Smooth muscle cell of bladder (primary cell): ENCODE measurements around the gene FITM2. TPM values are rescaled to one million over a fixed set of nuclear protein-coding genes. Genes with fewer than 3 reads are reported as not detected.

ENCODE experiments used
- total RNA-seq: library from RNA; depleted of rRNA; stranded (reverse); fragments of >200 nt; gene quantifications from 2 replicates; pipeline ENCODE4 v1.2.3, GENCODE V29; 2014

FITM2 gene, protein sequence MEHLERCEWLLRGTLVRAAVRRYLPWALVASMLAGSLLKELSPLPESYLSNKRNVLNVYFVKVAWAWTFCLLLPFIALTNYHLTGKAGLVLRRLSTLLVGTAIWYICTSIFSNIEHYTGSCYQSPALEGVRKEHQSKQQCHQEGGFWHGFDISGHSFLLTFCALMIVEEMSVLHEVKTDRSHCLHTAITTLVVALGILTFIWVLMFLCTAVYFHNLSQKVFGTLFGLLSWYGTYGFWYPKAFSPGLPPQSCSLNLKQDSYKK
- 5.2 and 6.1 TPM in 2 replicates for total RNA-seq

DNA sequence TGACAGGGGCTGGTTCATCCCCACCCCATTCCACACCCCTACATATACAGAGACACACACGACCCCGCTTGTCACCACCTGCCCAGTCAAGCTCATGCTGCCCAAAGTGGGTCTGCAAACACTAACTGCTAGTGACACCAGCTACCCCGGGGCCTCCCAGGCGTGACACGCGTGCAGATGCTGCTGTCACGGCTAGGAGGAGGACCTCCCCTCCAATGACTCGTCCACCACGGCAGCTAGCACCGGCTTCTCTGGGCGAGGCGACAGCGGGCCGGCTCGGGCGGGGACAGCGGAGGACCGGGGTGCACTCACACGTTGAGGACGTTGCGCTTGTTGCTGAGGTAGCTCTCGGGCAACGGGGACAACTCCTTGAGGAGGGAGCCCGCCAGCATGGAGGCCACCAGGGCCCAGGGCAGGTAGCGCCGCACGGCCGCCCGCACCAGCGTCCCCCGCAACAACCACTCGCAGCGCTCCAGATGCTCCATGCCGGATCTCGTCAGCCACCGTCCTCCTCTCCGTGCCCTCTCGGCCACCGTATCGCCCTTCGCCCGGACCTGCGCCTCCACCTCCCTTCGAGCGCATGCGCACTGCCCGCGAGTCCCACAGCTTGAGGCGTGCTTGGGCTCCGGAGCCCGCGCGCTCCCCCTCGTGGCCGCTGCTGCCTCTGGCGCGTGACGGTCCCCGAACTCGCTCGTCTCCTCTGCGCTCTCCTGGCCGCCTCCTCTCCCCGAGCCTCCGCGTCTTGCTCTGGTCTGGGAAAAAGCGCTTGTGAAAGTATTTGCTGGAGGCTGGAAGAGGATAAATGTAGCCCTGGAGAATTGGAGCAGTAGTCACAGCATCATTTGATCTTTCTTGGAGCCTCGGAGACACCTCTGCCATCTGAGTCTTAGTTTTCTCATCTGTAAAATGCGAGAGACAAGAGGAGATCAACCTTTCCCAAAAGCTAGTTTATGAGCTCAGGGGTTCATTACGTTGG, at the start of gene FITM2:
FITM2 (minus strand) TSS at position 539 of the 976 bp plus-strand sequence; CDS start at position 485, 54 bp downstream.

DNA sequence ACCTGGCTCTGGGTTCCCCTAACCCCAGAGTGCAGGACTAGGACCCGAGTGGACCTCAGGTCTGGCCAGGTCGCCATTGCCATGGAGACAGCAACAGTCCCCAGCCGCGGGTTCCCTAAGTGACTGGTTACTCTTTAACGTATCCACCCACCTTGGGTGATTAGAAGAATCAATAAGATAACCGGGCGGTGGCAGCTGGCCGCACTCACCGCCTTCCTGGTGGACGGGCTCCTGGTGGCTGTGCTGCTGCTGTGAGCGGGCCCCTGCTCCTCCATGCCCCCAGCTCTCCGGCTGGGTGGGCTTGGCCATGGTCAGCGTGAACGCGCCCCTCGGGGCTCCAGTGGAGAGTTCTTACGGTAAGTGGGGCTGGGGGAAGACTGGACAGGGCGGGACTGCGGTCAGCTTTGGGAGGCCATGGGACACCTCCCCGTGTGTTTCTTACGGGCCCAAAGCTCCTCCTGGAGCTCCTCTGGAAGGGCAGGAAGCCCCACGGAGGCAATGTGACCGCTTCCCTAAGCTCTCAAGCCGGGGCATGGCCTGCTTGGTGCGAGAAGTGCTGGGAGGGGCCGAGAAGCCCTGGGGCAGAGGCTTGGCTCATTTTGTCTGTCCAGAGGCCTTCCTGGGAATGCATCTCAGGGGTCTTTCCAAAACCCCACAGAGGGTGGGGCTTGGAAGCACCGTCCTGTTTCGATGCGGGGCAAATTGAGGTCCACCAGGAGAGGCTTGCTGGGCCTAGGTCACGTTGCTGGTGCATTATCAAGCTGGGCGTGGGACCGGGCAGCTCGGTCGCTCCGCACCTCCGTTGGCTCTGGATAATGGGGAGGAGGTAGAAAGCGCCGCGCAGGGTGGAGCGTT, 44.7 kb upstream of the FITM2 start, which contains the start of gene HNF4A:
HNF4A (plus strand) TSS at position 202 of the 855 bp plus-strand sequence; CDS start at position 308, 106 bp downstream.

DNA sequence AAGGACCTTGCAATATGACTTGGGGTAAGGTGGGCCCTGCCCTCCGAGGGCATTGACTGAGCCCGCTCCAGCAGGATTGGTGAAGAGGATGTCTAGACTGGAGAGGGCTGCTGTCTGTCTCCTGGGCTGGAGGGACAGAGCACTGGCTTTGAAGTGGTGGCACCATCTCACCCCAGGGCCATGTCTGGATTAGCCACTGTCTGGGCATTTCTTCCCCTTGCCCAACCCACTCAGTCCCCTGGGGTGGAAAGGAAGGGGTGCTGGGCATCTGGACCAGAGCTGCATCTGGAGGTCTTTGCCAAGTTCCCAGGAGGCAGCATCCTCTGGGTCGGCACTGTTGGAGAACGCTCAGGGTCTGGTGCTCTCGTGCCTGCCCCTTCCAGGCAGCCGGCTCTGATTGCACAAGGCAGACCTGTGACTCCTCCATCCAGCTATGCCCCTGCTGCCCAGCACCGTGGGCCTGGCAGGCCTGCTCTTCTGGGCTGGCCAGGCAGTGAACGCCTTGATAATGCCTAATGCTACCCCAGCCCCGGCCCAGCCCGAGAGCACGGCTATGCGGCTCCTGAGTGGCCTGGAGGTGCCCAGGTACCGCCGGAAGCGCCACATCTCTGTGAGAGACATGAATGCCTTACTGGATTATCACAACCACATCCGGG, 25.9 kb upstream of the FITM2 start, which contains the start of gene R3HDML:
R3HDML (plus strand) TSS at position 319 of the 656 bp plus-strand sequence; CDS start at position 434, 115 bp downstream.

Other genes with a start within 250 kb of the FITM2 start
- gene JPH2, start 124.0 kb downstream of the FITM2 start, total RNA-seq = 0.43 and 4.4 TPM in 2 replicates
- gene OSER1, start 100.4 kb downstream of the FITM2 start, total RNA-seq = 37.3 and 44.5 TPM in 2 replicates
- under 0.01 and 0.09 TPM in 2 replicates for gene GDAP1L1, start 63.9 kb downstream of the FITM2 start, total RNA-seq
- not detected in 2 replicates for gene R3HDML, start 25.8 kb upstream of the FITM2 start, total RNA-seq
- gene HNF4A, start 44.5 kb upstream of the FITM2 start, total RNA-seq = not detected in 2 replicates
- 7.1 and 9.2 TPM in 2 replicates for gene TTPAL, start 164.7 kb upstream of the FITM2 start, total RNA-seq
- 118 and 157 TPM in 2 replicates for gene SERINC3, start 210.9 kb upstream of the FITM2 start, total RNA-seq